ENCODE results near the gene BTBD9.

BTBD9 gene

GRCh38 chr6:38241200-38241871 is 398.4 kb downstream of the BTBD9 start:
- Histone ChIP-seq H3K4me1 (ENCODE audit: control insufficient read depth in 5 of 5, insufficient read depth in 5 of 5, low read length in 5 of 5) (no peaks in the 10 kb centered on the region), H3K27ac (ENCODE audit: low read depth, low read length) (no peak overlapping the region), H3K4me3 (ENCODE audit: low read depth in 1 of 5, low read length in 5 of 5) (no peak overlapping the region)

GRCh38 chr6:38239719-38240451 is 399.8 kb downstream of the BTBD9 start:
- Histone ChIP-seq H3K36me3 (ENCODE audit: control insufficient read depth in 5 of 5, insufficient read depth in 5 of 5, low read length in 5 of 5) (no peaks in the 10 kb centered on the region), H3K4me1 (ENCODE audit: control insufficient read depth in 5 of 5, insufficient read depth in 5 of 5, low read length in 5 of 5) (no peaks in the 10 kb centered on the region), H3K4me3 (ENCODE audit: low read depth in 1 of 5, low read length in 5 of 5) (no peak overlapping the region), H3K27ac (ENCODE audit: low read depth, low read length) (no peak overlapping the region), H3K9me3 (ENCODE audit: control insufficient read depth in 5 of 5, low read length in 5 of 5) (no peaks in the 10 kb centered on the region), H3K27me3 (ENCODE audit: control insufficient read depth in 5 of 5, insufficient read depth in 4 of 5, low read length in 5 of 5) (no peaks in the 10 kb centered on the region), H3K9ac (ENCODE audit: low read length in 5 of 5) (no peak overlapping the region)

More at GRCh38 chr6:38241200-38241871, 398.4 kb downstream of the BTBD9 start:
- no peaks in the 10 kb centered on the region for H3K9me3 ChIP-seq (ENCODE audit: control insufficient read depth in 5 of 5, low read length in 5 of 5)
- H3K27me3 ChIP-seq (ENCODE audit: control insufficient read depth in 5 of 5, insufficient read depth in 4 of 5, low read length in 5 of 5): no peaks in the 10 kb centered on the region
- H3K9ac ChIP-seq (ENCODE audit: low read length in 5 of 5): no peak overlapping the region
- no peaks in the 10 kb centered on the region for H3K36me3 ChIP-seq (ENCODE audit: control insufficient read depth in 5 of 5, insufficient read depth in 5 of 5, low read length in 5 of 5)

GRCh38 chr6:38236631-38237030 is 403.1 kb downstream of the BTBD9 start:
- Histone ChIP-seq H3K9ac (ENCODE audit: low read length in 5 of 5) (no peak overlapping the region), H3K36me3 (ENCODE audit: control insufficient read depth in 5 of 5, insufficient read depth in 5 of 5, low read length in 5 of 5) (no peaks in the 10 kb centered on the region), H3K4me1 (ENCODE audit: control insufficient read depth in 5 of 5, insufficient read depth in 5 of 5, low read length in 5 of 5) (no peaks in the 10 kb centered on the region), H3K27me3 (ENCODE audit: control insufficient read depth in 5 of 5, insufficient read depth in 4 of 5, low read length in 5 of 5) (no peaks in the 10 kb centered on the region), H3K27ac (ENCODE audit: low read depth, low read length) (no peak overlapping the region), H3K9me3 (ENCODE audit: control insufficient read depth in 5 of 5, low read length in 5 of 5) (no peaks in the 10 kb centered on the region), H3K4me3 (ENCODE audit: low read depth in 1 of 5, low read length in 5 of 5) (no peak overlapping the region)

DNA sequence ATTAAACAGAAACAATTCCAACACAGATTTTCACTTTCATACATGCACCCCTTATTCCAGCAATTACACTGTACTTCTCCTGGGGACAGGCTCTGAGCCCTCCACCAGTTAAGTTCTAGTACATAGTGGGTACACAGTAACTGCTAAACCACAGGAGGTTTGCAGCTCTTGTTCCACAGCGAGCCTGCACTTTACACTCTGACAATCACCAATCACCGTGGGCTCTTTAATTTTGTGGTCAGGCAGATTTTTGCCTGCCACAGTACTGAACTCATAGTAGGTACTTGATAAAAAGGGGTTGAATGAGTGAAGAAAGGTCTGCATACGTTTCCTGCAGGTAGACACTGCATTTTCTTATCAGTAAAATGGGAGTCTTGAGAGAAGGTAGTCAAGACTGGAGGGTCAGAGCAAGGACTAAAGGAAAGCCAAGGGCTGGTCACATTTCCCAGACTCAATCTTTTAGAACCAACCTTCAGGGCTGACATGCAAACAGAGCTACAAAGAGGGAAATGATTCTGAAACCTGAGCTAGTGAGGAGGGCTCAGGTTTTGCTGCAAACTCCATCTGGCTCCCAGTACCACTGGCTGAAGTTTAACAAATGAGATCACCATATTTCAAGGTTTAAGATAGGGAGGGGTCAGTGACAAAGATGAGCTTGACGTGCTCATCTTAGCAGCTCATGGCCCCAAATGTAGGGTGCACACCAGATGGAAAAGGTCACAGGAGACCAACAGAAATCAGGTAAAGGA is 404.6 kb downstream of the BTBD9 start:
- no peak overlapping the region for H3K27ac ChIP-seq (ENCODE audit: low read depth, low read length)
- no peaks in the 10 kb centered on the region for H3K36me3 ChIP-seq (ENCODE audit: control insufficient read depth in 5 of 5, insufficient read depth in 5 of 5, low read length in 5 of 5)
- H3K4me3 ChIP-seq (ENCODE audit: low read depth in 1 of 5, low read length in 5 of 5): no peak overlapping the region
- H3K27me3 ChIP-seq (ENCODE audit: control insufficient read depth in 5 of 5, insufficient read depth in 4 of 5, low read length in 5 of 5): no peaks in the 10 kb centered on the region
- H3K9ac ChIP-seq (ENCODE audit: low read length in 5 of 5): no peak overlapping the region
- H3K4me1 ChIP-seq (ENCODE audit: control insufficient read depth in 5 of 5, insufficient read depth in 5 of 5, low read length in 5 of 5): no peaks in the 10 kb centered on the region
- H3K9me3 ChIP-seq (ENCODE audit: control insufficient read depth in 5 of 5, low read length in 5 of 5): no peaks in the 10 kb centered on the region

- no peaks in the 10 kb centered on the region for H3K36me3 ChIP-seq (ENCODE audit: control insufficient read depth in 5 of 5, insufficient read depth in 5 of 5, low read length in 5 of 5)
- no peak overlapping the region for H3K4me3 ChIP-seq (ENCODE audit: low read depth in 1 of 5, low read length in 5 of 5)
- no peaks in the 10 kb centered on the region for H3K27me3 ChIP-seq (ENCODE audit: control insufficient read depth in 5 of 5, insufficient read depth in 4 of 5, low read length in 5 of 5)
- no peak overlapping the region for H3K9ac ChIP-seq (ENCODE audit: low read length in 5 of 5)
- no peaks in the 10 kb centered on the region for H3K4me1 ChIP-seq (ENCODE audit: control insufficient read depth in 5 of 5, insufficient read depth in 5 of 5, low read length in 5 of 5)
- no peaks in the 10 kb centered on the region for H3K9me3 ChIP-seq (ENCODE audit: control insufficient read depth in 5 of 5, low read length in 5 of 5)
- H3K27ac ChIP-seq (ENCODE audit: low read depth, low read length): no peak overlapping the region
These were observed 405.6 kb downstream of the BTBD9 start for GRCh38 chr6:38234141-38234540.

GRCh38 chr6:38233161-38233791 is 406.5 kb downstream of the BTBD9 start:
- Histone ChIP-seq H3K27ac (ENCODE audit: low read depth, low read length) (no peak overlapping the region), H3K4me1 (ENCODE audit: control insufficient read depth in 5 of 5, insufficient read depth in 5 of 5, low read length in 5 of 5) (no peaks in the 10 kb centered on the region), H3K27me3 (ENCODE audit: control insufficient read depth in 5 of 5, insufficient read depth in 4 of 5, low read length in 5 of 5) (no peaks in the 10 kb centered on the region), H3K36me3 (ENCODE audit: control insufficient read depth in 5 of 5, insufficient read depth in 5 of 5, low read length in 5 of 5) (no peaks in the 10 kb centered on the region), H3K9me3 (ENCODE audit: control insufficient read depth in 5 of 5, low read length in 5 of 5) (no peaks in the 10 kb centered on the region), H3K4me3 (ENCODE audit: low read depth in 1 of 5, low read length in 5 of 5) (no peak overlapping the region), H3K9ac (ENCODE audit: low read length in 5 of 5) (no peak overlapping the region)

DNA sequence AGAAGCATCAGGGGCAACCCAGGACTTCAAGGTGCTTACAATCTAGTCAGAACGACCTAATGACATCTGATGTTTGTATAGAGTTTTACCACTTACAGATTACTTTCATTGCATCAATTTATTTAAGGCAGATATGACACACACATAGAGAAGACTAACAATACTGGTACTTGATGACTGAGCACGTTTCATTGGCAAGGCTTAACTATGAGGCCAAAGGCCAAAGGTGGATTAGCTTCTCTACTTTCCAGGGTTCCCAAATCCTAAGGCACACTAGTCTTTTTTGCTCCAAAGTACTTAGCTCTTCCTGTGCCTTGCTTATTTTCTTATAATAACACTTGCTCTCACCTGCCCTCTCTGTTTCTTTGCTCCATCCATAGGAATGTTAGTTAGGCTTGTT is 414.0 kb downstream of the BTBD9 start:
- Histone ChIP-seq H3K36me3 (ENCODE audit: control insufficient read depth in 5 of 5, insufficient read depth in 5 of 5, low read length in 5 of 5) (no peaks in the 10 kb centered on the region), H3K27ac (ENCODE audit: low read depth, low read length) (no peak overlapping the region), H3K9ac (ENCODE audit: low read length in 5 of 5) (no peak overlapping the region), H3K4me1 (ENCODE audit: control insufficient read depth in 5 of 5, insufficient read depth in 5 of 5, low read length in 5 of 5) (no peaks in the 10 kb centered on the region), H3K4me3 (ENCODE audit: low read depth in 1 of 5, low read length in 5 of 5) (no peak overlapping the region), H3K27me3 (ENCODE audit: control insufficient read depth in 5 of 5, insufficient read depth in 4 of 5, low read length in 5 of 5) (no peaks in the 10 kb centered on the region), H3K9me3 (ENCODE audit: control insufficient read depth in 5 of 5, low read length in 5 of 5) (no peaks in the 10 kb centered on the region)

DNA sequence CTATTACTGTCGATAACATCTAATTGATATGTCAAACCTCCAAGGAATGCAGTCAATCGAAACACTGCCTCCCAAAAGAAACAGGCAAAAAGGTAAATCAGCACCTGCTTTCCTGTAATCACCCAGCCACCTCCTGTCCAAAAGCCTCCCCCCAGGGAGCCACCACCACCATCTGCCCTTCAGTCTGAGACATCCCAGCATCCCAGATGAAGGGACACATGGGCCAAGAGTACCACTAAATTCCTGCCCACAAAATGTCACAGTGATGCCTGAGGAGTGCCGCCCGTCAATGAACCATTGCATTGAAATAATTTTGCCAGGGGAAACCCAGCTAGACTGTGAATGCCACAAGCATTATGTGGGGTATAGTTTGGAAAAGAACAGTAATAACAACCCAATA is 418.5 kb downstream of the BTBD9 start:
- no peak overlapping the region for H3K4me3 ChIP-seq (ENCODE audit: low read depth in 1 of 5, low read length in 5 of 5)
- no peak overlapping the region for H3K27ac ChIP-seq (ENCODE audit: low read depth, low read length)
- no peak overlapping the region for H3K9ac ChIP-seq (ENCODE audit: low read length in 5 of 5)
- H3K27me3 ChIP-seq (ENCODE audit: control insufficient read depth in 5 of 5, insufficient read depth in 4 of 5, low read length in 5 of 5): no peaks in the 10 kb centered on the region
- no peaks in the 10 kb centered on the region for H3K36me3 ChIP-seq (ENCODE audit: control insufficient read depth in 5 of 5, insufficient read depth in 5 of 5, low read length in 5 of 5)
- H3K9me3 ChIP-seq (ENCODE audit: control insufficient read depth in 5 of 5, low read length in 5 of 5): no peaks in the 10 kb centered on the region
- no peaks in the 10 kb centered on the region for H3K4me1 ChIP-seq (ENCODE audit: control insufficient read depth in 5 of 5, insufficient read depth in 5 of 5, low read length in 5 of 5)

- Histone ChIP-seq H3K36me3 (ENCODE audit: control insufficient read depth in 5 of 5, insufficient read depth in 5 of 5, low read length in 5 of 5) (no peaks in the 10 kb centered on the region), H3K27ac (ENCODE audit: low read depth, low read length) (no peak overlapping the region), H3K27me3 (ENCODE audit: control insufficient read depth in 5 of 5, insufficient read depth in 4 of 5, low read length in 5 of 5) (no peaks in the 10 kb centered on the region), H3K4me3 (ENCODE audit: low read depth in 1 of 5, low read length in 5 of 5) (no peak overlapping the region), H3K9ac (ENCODE audit: low read length in 5 of 5) (no peak overlapping the region), H3K9me3 (ENCODE audit: control insufficient read depth in 5 of 5, low read length in 5 of 5) (no peaks in the 10 kb centered on the region), H3K4me1 (ENCODE audit: control insufficient read depth in 5 of 5, insufficient read depth in 5 of 5, low read length in 5 of 5) (no peaks in the 10 kb centered on the region)
These were observed 419.5 kb downstream of the BTBD9 start for GRCh38 chr6:38220069-38220723.
